WERI-Rb-1 (cell line): Measurements from ENCODE around the gene UBE4A.

ENCODE experiments used
- DNase-seq: peaks from one replicate; pipeline ENCODE4 v3.0.0-alpha.2; 2020
- H3K27ac ChIP-seq: fragments of 250-450 bp; sonication (Bioruptor Pico); 2 replicates; pipeline ENCODE4 v1.5.1; 2020; ENCODE audit warnings: mild to moderate bottlenecking, moderate library complexity
- H3K27me3 ChIP-seq: fragments of 250-450 bp; sonication (Bioruptor Pico); 2 replicates; pipeline ENCODE4 v1.5.1; 2021; ENCODE audit warnings: mild to moderate bottlenecking, low read depth, moderate library complexity; ENCODE audit not compliant: insufficient read depth, severe bottlenecking
- H3K36me3 ChIP-seq: fragments of 250-450 bp; sonication (Bioruptor Pico); 2 replicates; pipeline ENCODE4 v1.5.1; 2020; ENCODE audit warnings: mild to moderate bottlenecking, moderate library complexity
- H3K4me3 ChIP-seq: 2 replicates; pipeline ENCODE4 v1.5.1; 2011; ENCODE audit warnings: low read depth, mild to moderate bottlenecking, control low read depth, low read length
- H3K9me3 ChIP-seq: fragments of 250-450 bp; sonication (Bioruptor Pico); 2 replicates; pipeline ENCODE4 v1.5.1; 2021; ENCODE audit warnings: mild to moderate bottlenecking, moderate library complexity; ENCODE audit not compliant: severe bottlenecking
- TF ChIP-seq, protein P1 (sequence below): IDR thresholded peaks from 2 replicates; pipeline ENCODE4 v1.5.1; 2011; ENCODE audit warnings: low read depth, mild to moderate bottlenecking, control low read depth, inconsistent platforms, low read length

The UBE4A gene

DNA sequence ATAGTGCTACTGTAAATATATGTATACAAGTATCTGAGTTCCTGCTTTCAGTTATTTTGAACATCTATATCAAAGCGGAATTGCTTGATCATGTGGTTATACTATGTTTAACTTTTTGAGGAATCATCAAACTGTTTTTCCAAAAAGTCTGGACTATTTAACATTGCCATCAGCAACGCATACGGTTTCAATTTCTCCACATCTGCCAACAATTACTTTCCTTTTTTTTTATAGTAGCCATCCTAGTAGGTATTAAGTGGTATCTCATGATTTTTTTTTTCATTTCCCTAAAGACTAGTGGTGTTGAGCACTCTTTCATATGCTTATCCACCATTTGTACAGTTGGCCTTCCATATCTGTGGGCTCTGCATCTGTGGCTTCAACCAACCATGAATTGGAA is 1.3 kb upstream of the UBE4A start:
- TF ChIP-seq, protein P1, sequence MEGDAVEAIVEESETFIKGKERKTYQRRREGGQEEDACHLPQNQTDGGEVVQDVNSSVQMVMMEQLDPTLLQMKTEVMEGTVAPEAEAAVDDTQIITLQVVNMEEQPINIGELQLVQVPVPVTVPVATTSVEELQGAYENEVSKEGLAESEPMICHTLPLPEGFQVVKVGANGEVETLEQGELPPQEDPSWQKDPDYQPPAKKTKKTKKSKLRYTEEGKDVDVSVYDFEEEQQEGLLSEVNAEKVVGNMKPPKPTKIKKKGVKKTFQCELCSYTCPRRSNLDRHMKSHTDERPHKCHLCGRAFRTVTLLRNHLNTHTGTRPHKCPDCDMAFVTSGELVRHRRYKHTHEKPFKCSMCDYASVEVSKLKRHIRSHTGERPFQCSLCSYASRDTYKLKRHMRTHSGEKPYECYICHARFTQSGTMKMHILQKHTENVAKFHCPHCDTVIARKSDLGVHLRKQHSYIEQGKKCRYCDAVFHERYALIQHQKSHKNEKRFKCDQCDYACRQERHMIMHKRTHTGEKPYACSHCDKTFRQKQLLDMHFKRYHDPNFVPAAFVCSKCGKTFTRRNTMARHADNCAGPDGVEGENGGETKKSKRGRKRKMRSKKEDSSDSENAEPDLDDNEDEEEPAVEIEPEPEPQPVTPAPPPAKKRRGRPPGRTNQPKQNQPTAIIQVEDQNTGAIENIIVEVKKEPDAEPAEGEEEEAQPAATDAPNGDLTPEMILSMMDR = no peak
- DNase-seq = no peak
- no peaks in the 10 kb centered on the region for H3K27me3 ChIP-seq
- no peaks in the 10 kb centered on the region for H3K9me3 ChIP-seq
- no peaks in the 10 kb centered on the region for H3K36me3 ChIP-seq
- H3K4me3 ChIP-seq = no peak overlapping the region
- H3K27ac ChIP-seq = no peak overlapping the region

DNA sequence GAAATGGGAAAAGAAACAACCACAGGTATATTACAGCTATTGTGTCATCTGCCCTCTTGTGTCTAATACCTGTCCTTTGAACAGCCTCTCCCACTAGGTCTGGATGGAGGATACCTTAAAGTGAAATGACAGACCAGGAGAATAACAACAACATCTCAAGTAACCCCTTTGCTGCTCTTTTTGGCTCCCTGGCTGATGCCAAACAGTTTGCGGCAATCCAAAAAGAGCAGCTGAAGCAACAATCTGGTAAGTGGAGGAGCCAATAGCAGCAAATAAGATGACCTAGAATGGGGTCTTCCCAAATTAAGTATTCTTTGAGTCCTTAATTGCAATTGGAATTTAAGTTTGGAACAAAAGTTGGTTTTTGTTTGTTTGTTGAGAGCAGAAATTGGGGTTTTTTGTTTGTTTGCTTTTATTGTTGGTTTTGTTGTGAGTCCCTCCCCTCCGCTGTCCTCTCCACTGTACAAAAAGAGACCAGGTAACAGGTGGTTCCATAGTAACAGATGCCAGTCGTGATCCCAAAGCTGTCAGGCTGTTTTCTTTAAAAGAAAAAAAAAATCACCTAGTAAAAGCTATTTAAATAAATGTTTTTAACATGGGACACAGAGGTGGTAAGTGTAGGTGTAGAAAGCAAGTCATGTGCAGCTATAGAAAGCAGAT is 5.7 kb downstream of the UBE4A start:
- H3K36me3 ChIP-seq = peaks cover 37% of the 10 kb centered on the region
- no peak for DNase-seq
- H3K4me3 ChIP-seq = no peak overlapping the region
- H3K27me3 ChIP-seq = no peaks in the 10 kb centered on the region
- no peak overlapping the region for H3K27ac ChIP-seq
- TF ChIP-seq, protein P1 = no peak
- H3K9me3 ChIP-seq = no peaks in the 10 kb centered on the region

DNA sequence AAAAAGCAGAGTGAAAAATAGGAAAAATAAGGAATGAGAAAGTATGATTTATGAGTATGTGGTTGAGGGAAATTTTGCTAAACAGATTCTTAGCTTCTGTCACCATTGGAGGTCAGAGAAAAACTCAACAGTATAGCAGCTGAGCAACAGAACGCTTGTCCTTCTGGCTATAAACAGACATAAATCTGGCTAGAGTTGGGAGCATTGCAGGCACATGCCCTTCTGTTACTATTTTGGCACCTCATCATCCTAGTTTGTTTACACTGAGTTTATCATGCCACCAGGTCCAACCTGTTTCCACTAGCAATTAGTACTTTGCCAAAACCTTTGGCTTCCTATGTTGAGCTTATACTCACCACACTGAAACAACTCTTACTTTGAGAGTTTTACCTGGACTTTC is 6.9 kb downstream of the UBE4A start:
- DNase-seq = no peak
- Histone ChIP-seq H3K36me3 (peaks cover 47% of the 10 kb centered on the region), H3K27ac (no peak overlapping the region)

DNA sequence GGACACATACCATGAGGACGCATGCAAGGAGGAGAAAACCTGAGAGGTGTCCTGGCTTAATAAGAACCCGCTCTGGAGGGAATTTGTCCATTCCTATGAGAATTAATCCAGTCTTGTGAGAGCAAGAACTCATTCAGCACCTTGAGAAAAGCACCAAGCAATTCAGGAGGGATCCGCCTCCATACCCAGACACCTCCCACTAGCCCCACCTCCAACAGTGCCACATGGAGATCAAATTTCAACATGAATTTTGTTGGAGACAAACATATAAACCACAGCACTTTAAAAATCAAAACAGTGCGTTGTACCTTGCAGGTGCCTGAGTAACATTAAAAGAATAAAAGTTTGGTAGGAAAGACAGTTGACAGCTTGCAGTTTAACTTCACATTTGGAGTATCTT is 11.4 kb downstream of the UBE4A start:
- H3K9me3 ChIP-seq = no peaks in the 10 kb centered on the region
- H3K36me3 ChIP-seq = peaks cover 69% of the 10 kb centered on the region
- TF ChIP-seq, protein P1 = no peak
- H3K27me3 ChIP-seq = no peaks in the 10 kb centered on the region
- H3K27ac ChIP-seq = no peak overlapping the region
- no peak for DNase-seq
- no peak overlapping the region for H3K4me3 ChIP-seq

More for the DNA sequence above, 6.9 kb downstream of the UBE4A start:
- TF ChIP-seq, protein P1 = no peak
- Histone ChIP-seq H3K4me3 (no peak overlapping the region), H3K27me3 (no peaks in the 10 kb centered on the region), H3K9me3 (no peaks in the 10 kb centered on the region)

DNA sequence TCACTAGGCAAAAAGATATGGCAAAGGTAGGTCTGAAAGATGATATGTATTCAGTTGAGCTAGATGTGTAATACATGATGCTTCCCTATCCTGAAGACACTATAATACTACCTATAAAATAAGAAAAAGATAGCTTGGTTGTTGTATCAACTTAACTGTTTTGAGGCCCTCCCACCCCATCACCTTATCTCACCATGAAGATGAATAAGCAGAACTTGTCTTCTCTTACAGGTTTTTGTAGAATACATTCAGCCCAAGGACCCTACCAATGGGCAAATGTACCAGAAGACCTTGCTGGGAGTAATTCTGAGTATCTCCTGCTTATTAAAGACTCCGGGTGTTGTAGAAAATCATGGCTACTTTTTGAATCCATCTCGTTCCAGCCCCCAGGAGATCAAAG is 13.9 kb downstream of the UBE4A start:
- Histone ChIP-seq H3K9me3 (no peaks in the 10 kb centered on the region), H3K27me3 (no peaks in the 10 kb centered on the region), H3K4me3 (no peak overlapping the region), H3K36me3 (peaks cover 71% of the 10 kb centered on the region), H3K27ac (no peak overlapping the region)
- DNase-seq = no peak
- TF ChIP-seq, protein P1 = no peak

DNA sequence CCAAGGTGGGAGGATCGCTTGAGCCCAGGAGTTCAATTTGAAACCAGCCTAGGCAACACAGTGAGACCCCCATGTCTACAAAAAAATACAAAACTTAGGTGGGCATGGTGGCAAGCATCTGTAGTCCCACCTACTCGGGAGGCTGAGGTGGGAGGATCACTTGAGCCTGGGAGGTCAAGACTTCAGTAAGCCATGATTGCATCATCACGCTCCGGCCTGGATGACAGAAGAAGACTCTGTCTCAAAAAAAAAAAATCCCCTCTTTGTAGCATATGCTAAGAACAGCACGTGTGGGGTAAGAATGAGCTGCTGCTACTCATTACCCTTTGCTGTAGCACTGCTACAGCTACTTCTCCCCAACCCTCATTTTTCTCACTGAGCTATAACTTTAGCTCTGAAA is 14.5 kb downstream of the UBE4A start:
- TF ChIP-seq, protein P1 = no peak
- H3K36me3 ChIP-seq = peaks cover 71% of the 10 kb centered on the region

More for the DNA sequence above, 14.5 kb downstream of the UBE4A start:
- no peaks in the 10 kb centered on the region for H3K9me3 ChIP-seq
- DNase-seq = no peak
- no peaks in the 10 kb centered on the region for H3K27me3 ChIP-seq
- no peak overlapping the region for H3K27ac ChIP-seq
- no peak overlapping the region for H3K4me3 ChIP-seq
